Endothelial cell of umbilical vein (primary cell): ENCODE data around the gene SFXN4. TPM values are rescaled to one million over a fixed set of nuclear protein-coding genes. Genes with fewer than 3 reads are reported as not detected.

ENCODE experiments used
- BruUV-seq: library from RNA; stranded (reverse); fragments of 400-500 nt; replicated peaks from 2 replicates; lab custom pipeline; 2021; lab: Mats Ljungman, UMichigan
- CTCF ChIA-PET: fragments of 300-600, 350-600 bp; sonication (Branson Sonifier 250); formaldehyde crosslinking; loops from one replicate; lab custom pipeline; 2021; ENCODE audit warnings: antibody characterized with exemption, inconsistent platforms; lab: Charles Lee
- POLR2A ChIA-PET: fragments of 300-600, 350-600 bp; sonication (Branson Sonifier 250); formaldehyde crosslinking; loops from one replicate; lab custom pipeline; 2021; ENCODE audit warnings: antibody characterized with exemption, inconsistent platforms; lab: Charles Lee
- DNase-seq: peaks from one replicate; pipeline ENCODE4 v3.0.0-alpha.2; 2011; ENCODE audit warnings: low read depth, low spot score
- FAIRE-seq: peaks from 2 replicates; lab custom pipeline; 2011; peaks lifted over from hg19 to GRCh38; lab: Jason Lieb, UNC
- H2AFZ ChIP-seq: 2 replicates; pipeline ENCODE4 v1.6.0; 2012; ENCODE audit warnings: low read depth, low read length, control low read depth, inconsistent platforms
- H3K27ac ChIP-seq: 2 replicates; pipeline ENCODE4 v1.5.1; 2011; ENCODE audit warnings: low read depth, mild to moderate bottlenecking, control low read depth, low read length, moderate library complexity; ENCODE audit not compliant: insufficient read depth
- H3K27me3 ChIP-seq, 2 experiments: 2 replicates each; pipeline versions ENCODE4 v1.6.0 to v1.6.1; 2011; ENCODE audit warnings: low read length in 2 of 2, mixed read lengths in 1 of 2; ENCODE audit not compliant: control insufficient read depth in 2 of 2, insufficient read depth in 2 of 2
- H3K36me3 ChIP-seq, 2 experiments: 2 replicates in 1 of 2; 3 replicates in 1 of 2; pipeline ENCODE4 v1.5.1; 2011; ENCODE audit warnings: low read length in 2 of 2, mild to moderate bottlenecking in 1 of 2, moderate library complexity in 1 of 2; ENCODE audit not compliant: control insufficient read depth in 2 of 2, insufficient read depth in 2 of 2; ENCODE audit errors: extremely low read depth in 1 of 2
- H3K4me1 ChIP-seq: 3 replicates; pipeline ENCODE4 v1.5.1; 2011; ENCODE audit warnings: mild to moderate bottlenecking, low read length; ENCODE audit not compliant: control insufficient read depth, insufficient read depth; ENCODE audit errors: extremely low read depth
- H3K4me2 ChIP-seq: 2 replicates; pipeline ENCODE4 v1.6.1; 2011; ENCODE audit warnings: low read length, control low read depth, mixed read lengths; ENCODE audit not compliant: insufficient read depth
- H3K4me3 ChIP-seq, 3 experiments: fragments of 200-600 bp in 1 of 3; sonication (generic), shearing (Covaris generic) in 1 of 3; replicated peaks in 1 of 3; 2 replicates each; pipeline ENCODE4 v1.5.1; 2011 to 2016; ENCODE audit warnings: control low read depth in 3 of 3, low read length in 3 of 3, mild to moderate bottlenecking in 2 of 3, inconsistent platforms in 1 of 3, low read depth in 1 of 3, moderate library complexity in 1 of 3; ENCODE audit not compliant: insufficient read depth in 1 of 3
- H3K79me2 ChIP-seq: 2 replicates; pipeline ENCODE4 v1.6.0; 2012; ENCODE audit warnings: low read length, inconsistent platforms; ENCODE audit not compliant: control insufficient read depth, insufficient read depth
- H3K9ac ChIP-seq: replicated peaks from 2 replicates; pipeline ENCODE3; 2011; ENCODE audit warnings: low read length, control low read depth; ENCODE audit not compliant: insufficient read depth; ENCODE audit errors: extremely low read depth
- H3K9me1 ChIP-seq: replicated peaks from 3 replicates; pipeline ENCODE4 v1.6.0; 2011; ENCODE audit warnings: mild to moderate bottlenecking, low read length; ENCODE audit not compliant: control insufficient read depth, insufficient read depth; ENCODE audit errors: extremely low read depth
- H3K9me3 ChIP-seq: replicated peaks from 2 replicates; pipeline ENCODE4 v1.5.1; 2012; ENCODE audit warnings: low read length, inconsistent platforms; ENCODE audit not compliant: control insufficient read depth, insufficient read depth
- H4K20me1 ChIP-seq: replicated peaks from 2 replicates; pipeline ENCODE3; 2011; ENCODE audit warnings: mild to moderate bottlenecking, low read length; ENCODE audit not compliant: control insufficient read depth, insufficient read depth; ENCODE audit errors: extremely low read depth
- EZH2 ChIP-seq: IDR thresholded peaks from 2 replicates; pipeline ENCODE4 v1.6.1; 2012; ENCODE audit warnings: borderline replicate concordance, low read depth, mild to moderate bottlenecking, moderate library complexity, low read length, inconsistent platforms; ENCODE audit not compliant: severe bottlenecking
- FOS ChIP-seq: IDR thresholded peaks from 2 replicates; pipeline ENCODE4 v1.6.1; 2011; ENCODE audit warnings: mild to moderate bottlenecking, low read length, moderate library complexity, borderline replicate concordance; ENCODE audit not compliant: insufficient read depth
- GATA2 ChIP-seq: IDR thresholded peaks from 2 replicates; pipeline ENCODE4 v1.7.0; 2011; ENCODE audit warnings: low read depth, mild to moderate bottlenecking, moderate library complexity, mixed read lengths, low read length; ENCODE audit not compliant: insufficient read length, insufficient read depth
- JUN ChIP-seq: IDR thresholded peaks from 2 replicates; pipeline ENCODE4 v1.6.1; 2011; ENCODE audit warnings: borderline replicate concordance, low read depth; ENCODE audit not compliant: insufficient read length, insufficient read depth
- MAX ChIP-seq: IDR thresholded peaks from 2 replicates; pipeline ENCODE4 v1.6.1; 2011; ENCODE audit not compliant: insufficient read depth, insufficient read length
- MYC ChIP-seq: IDR thresholded peaks from one replicate; pipeline ENCODE4 v1.6.1; 2011; ENCODE audit warnings: mild to moderate bottlenecking, low read depth, low read length
- POLR2A ChIP-seq: IDR thresholded peaks from 2 replicates; pipeline ENCODE4 v1.6.1; 2012; ENCODE audit warnings: low read depth, mild to moderate bottlenecking, control low read depth, low read length
- POLR2AphosphoS5 ChIP-seq: IDR thresholded peaks from 2 replicates; pipeline ENCODE4 v1.6.1; 2012; ENCODE audit warnings: low read depth, mild to moderate bottlenecking, control low read depth, low read length, moderate library complexity; ENCODE audit not compliant: insufficient read depth
- dilution Hi-C: fragments of 300-500 bp; cut with MboI; formaldehyde crosslinking; loops from one replicate; pipeline ENCODE4 v1.15.0; 2019; ENCODE audit warnings: low sequenced_read_pairs; ENCODE audit not compliant: extremely low pct_ligation_motif_present
- intact Hi-C: fragments of 100-400 bp; cut with micrococcal nuclease; formaldehyde crosslinking; loops from one replicate; pipeline ENCODE4 v1.10.0; 2022
- polyA plus RNA-seq, 4 experiments: library from polyadenylated mRNA; depleted of rRNA in 3 of 4; stranded (reverse) in 3 of 4; unstranded in 1 of 4; fragments of >200 nt; gene quantifications; 2 replicates each; pipeline versions ENCODE4 v1.2.1 to v1.2.3, GENCODE V29; 2011 to 2012; ENCODE audit warnings: missing spikeins in 1 of 4
- total RNA-seq: library from RNA; stranded (reverse); gene quantifications from 2 replicates; pipeline ENCODE4 v1.2.3, GENCODE V29; 2021
- TF ChIP-seq, protein P1 (sequence below), 2 donors: IDR thresholded peaks; 1 replicate in 1 of 2; 2 replicates in 1 of 2; pipeline ENCODE4 v1.5.1; 2011; ENCODE audit warnings: low read length in 2 of 2, mild to moderate bottlenecking in 2 of 2, moderate library complexity in 2 of 2, control low read depth in 1 of 2, inconsistent platforms in 1 of 2, low read depth in 1 of 2; ENCODE audit not compliant: insufficient read depth in 1 of 2; ENCODE audit errors: extremely low read depth in 1 of 2

The SFXN4 gene
- total and polyA plus RNA-seq, 2 donors (not counting 3 experiments of a cell fraction or from before 2014, with no cell fraction given) = 11.1 to 14.5 TPM

DNA sequence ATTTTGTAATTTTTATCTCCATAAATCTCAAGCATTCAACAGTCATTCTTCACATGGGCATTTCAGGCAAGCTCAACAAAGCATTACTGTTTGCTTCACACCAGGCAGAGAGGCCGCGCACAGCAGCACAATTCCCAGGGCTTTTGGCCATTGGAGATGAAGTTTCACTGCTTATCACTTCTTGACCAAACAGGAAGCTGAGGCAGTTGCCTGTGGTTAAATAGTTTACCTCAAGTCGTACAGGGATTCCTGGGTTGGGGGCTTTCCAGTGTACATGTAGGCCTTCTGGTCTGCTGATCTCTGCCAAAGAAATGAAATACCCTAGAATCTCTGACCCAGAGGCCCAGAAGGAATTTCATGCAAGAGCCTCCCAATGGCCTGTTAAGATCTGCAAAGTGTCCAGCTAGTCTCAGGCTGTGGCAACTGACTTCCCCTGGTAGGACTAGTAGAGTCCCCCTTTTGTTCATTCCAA is 24.3 kb upstream of the SFXN4 start:
- DNase-seq = peak; percentile 21
- FAIRE-seq = no peak

DNA sequence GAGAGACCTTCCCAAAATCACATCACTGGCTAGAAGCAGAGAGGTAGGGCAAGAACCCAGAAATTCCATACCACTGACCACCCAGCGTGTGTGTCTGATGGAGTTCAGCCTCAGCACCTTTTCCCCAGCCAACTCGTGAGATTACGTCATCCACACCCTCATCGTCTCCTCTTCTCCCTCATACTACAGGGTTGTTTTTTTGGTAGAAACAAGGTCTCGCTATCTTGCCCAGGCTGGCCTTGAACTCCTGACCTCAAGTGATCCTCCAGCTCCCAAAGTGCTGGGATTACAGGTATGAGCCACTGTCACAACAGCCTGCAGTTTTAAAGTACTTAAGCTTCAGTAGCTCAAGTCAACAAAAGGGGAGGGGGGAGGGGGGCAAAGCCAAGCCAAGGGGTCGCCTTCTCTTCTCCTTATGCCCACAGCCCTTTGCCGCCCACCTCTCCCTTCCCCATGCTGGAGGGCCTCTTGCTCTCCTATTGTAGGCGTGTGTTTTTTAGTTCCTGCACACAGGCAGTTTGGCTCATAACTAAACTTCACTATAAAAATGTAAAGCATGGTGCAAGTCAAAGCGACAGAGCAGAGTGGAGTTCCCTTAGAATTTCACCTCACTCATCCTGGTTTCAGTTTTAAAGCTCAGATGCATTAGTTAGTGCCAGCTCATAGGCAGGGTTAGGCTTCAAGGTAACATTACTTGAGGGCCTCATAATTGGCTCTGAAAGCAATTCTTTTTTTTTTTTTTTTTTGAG is 18.3 kb upstream of the SFXN4 start:
- POLR2A ChIA-PET = no interaction called here
- no peak overlapping the region for H3K4me3 ChIP-seq
- no peak overlapping the region for H3K9ac ChIP-seq
- dilution Hi-C loops = no loop called here
- peaks cover 4% of the 10 kb centered on the region for H3K4me1 ChIP-seq
- no TSS peak for BruUV-seq
- H3K27me3 ChIP-seq = no peaks in the 10 kb centered on the region
- H2AFZ ChIP-seq = no peak overlapping the region
- CTCF ChIA-PET = interaction anchor here (1.0 kb wide), 1 partner anchor 16 kb away, joined by 3 read pairs; no protein-coding TSS in a partner anchor
- H3K79me2 ChIP-seq = no peaks in the 10 kb centered on the region
- H3K27ac ChIP-seq = no peak overlapping the region
- no peak for TF ChIP-seq FOS
- no peak for TF ChIP-seq POLR2AphosphoS5
- TF ChIP-seq EZH2 = no peak
- no peak for TF ChIP-seq POLR2A
- TF ChIP-seq, protein P1, sequence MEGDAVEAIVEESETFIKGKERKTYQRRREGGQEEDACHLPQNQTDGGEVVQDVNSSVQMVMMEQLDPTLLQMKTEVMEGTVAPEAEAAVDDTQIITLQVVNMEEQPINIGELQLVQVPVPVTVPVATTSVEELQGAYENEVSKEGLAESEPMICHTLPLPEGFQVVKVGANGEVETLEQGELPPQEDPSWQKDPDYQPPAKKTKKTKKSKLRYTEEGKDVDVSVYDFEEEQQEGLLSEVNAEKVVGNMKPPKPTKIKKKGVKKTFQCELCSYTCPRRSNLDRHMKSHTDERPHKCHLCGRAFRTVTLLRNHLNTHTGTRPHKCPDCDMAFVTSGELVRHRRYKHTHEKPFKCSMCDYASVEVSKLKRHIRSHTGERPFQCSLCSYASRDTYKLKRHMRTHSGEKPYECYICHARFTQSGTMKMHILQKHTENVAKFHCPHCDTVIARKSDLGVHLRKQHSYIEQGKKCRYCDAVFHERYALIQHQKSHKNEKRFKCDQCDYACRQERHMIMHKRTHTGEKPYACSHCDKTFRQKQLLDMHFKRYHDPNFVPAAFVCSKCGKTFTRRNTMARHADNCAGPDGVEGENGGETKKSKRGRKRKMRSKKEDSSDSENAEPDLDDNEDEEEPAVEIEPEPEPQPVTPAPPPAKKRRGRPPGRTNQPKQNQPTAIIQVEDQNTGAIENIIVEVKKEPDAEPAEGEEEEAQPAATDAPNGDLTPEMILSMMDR (IDR thresholded peaks at IDR 0.05; ENCODE audit: extremely low read depth in 1 of 2, insufficient read depth in 1 of 2, low read depth in 1 of 2, low read length in 2 of 2) = no peak
- TF ChIP-seq JUN = no peak
- TF ChIP-seq MAX = no peak
- no peak for TF ChIP-seq MYC
- no peak for TF ChIP-seq GATA2
- FAIRE-seq (no peak), DNase-seq (no peak)
- H3K4me2 ChIP-seq = no peak overlapping the region
- no peaks in the 10 kb centered on the region for H3K9me3 ChIP-seq
- H3K36me3 ChIP-seq = no peaks in the 10 kb centered on the region
- no peaks in the 10 kb centered on the region for H3K9me1 ChIP-seq
- intact Hi-C loops = no loop called here
- H4K20me1 ChIP-seq = no peaks in the 10 kb centered on the region

More for the DNA sequence above, 24.3 kb upstream of the SFXN4 start:
- no TSS peak for BruUV-seq
- H3K4me2 ChIP-seq = no peak overlapping the region
- H2AFZ ChIP-seq = no peak overlapping the region
- no peak overlapping the region for H3K9ac ChIP-seq
- H3K79me2 ChIP-seq = no peaks in the 10 kb centered on the region
- peaks cover 0 to 2% of the 10 kb centered on the region in 2 experiments for H3K27me3 ChIP-seq
- no peaks in the 10 kb centered on the region for H3K36me3 ChIP-seq
- no peaks in the 10 kb centered on the region for H3K9me1 ChIP-seq
- H3K27ac ChIP-seq = no peak overlapping the region
- no peaks in the 10 kb centered on the region for H4K20me1 ChIP-seq
- no peak overlapping the region for H3K4me3 ChIP-seq
- CTCF ChIA-PET = interaction anchor here (0.7 to 2.0 kb wide), 7 partner anchors 9 to 300 kb away, joined by 3 to 24 read pairs (median 3); no protein-coding TSS in a partner anchor
- TF ChIP-seq JUN = no peak
- TF ChIP-seq POLR2A = no peak
- no peak for TF ChIP-seq FOS
- no peak for TF ChIP-seq MYC
- TF ChIP-seq POLR2AphosphoS5 = no peak
- intact Hi-C loops (no loop called here), dilution Hi-C loops (no loop called here)
- no peaks in the 10 kb centered on the region for H3K9me3 ChIP-seq
- POLR2A ChIA-PET = no interaction called here
- no peaks in the 10 kb centered on the region for H3K4me1 ChIP-seq
